Middle frontal gyrus (tissue), 1 donor: ENCODE results near the gene WDR46.
"Not testable (repeated sequence)": the region's sequence is repeated elsewhere in the genome, so short reads cannot be mapped to it uniquely, and the experiment has no call there.

ENCODE experiments used
- DNase-seq: peaks from one replicate; pipeline ENCODE4 v3.0.0-alpha.2; 2015; ENCODE audit warnings: low spot score; ENCODE audit errors: extremely low spot score

Gene WDR46

GRCh38 chr6:33288141-33288920 is 708 bp downstream of the WDR46 start:
- DNase-seq = no peak

GRCh38 chr6:33286946-33287914 is 1.8 kb downstream of the WDR46 start:
- no peak for DNase-seq

- not testable (repeated sequence) for DNase-seq
Observed at GRCh38 chr6:33285214-33285613, 3.8 kb downstream of the WDR46 start.

- DNase-seq = no peak
Observed at GRCh38 chr6:33280539-33280938, 8.5 kb downstream of the WDR46 start.

- DNase-seq = no peak
Observed at GRCh38 chr6:33279971-33280511, 9.0 kb downstream of the WDR46 start.

GRCh38 chr6:33279257-33279695 is 9.8 kb downstream of the WDR46 start:
- no peak for DNase-seq

GRCh38 chr6:33278810-33279209 is 10.2 kb downstream of the WDR46 start:
- no peak for DNase-seq

- no peak for DNase-seq
Observed at GRCh38 chr6:33278392-33278741, 10.7 kb downstream of the WDR46 start.

- no peak for DNase-seq
Observed at GRCh38 chr6:33277663-33278391, 11.2 kb downstream of the WDR46 start.

GRCh38 chr6:33276864-33277662 is 12.0 kb downstream of the WDR46 start, which contains the start of gene B3GALT4:
TSS of gene B3GALT4 (plus strand) at chr6:33277123. CDS start at chr6:33277420, 297 bp downstream.
- peak; percentile 6 for DNase-seq

GRCh38 chr6:33276581-33276863 is 12.5 kb downstream of the WDR46 start:
- no peak for DNase-seq

- not testable (repeated sequence) for DNase-seq
Observed at GRCh38 chr6:33275795-33276580, 13.1 kb downstream of the WDR46 start.

- DNase-seq = no peak
Observed at GRCh38 chr6:33273924-33274902, 14.8 kb downstream of the WDR46 start.

- DNase-seq = no peak
Observed at GRCh38 chr6:33273129-33273923, 15.7 kb downstream of the WDR46 start.

GRCh38 chr6:33272275-33273128 is 16.5 kb downstream of the WDR46 start:
- no peak for DNase-seq

- peak; percentile 99 for DNase-seq
Observed at GRCh38 chr6:33271468-33272274, 17.4 kb downstream of the WDR46 start, which contains the start of the genes RPS18 and VPS52. TSS of gene RPS18 (plus strand) at chr6:33272075. CDS start at chr6:33272120, 45 bp downstream. TSS of gene VPS52 (minus strand) at chr6:33271876. CDS start at chr6:33271675, 201 bp downstream.
